HG02588 (cell line): ENCODE results near the gene C10orf71.

Source experiments
- ATAC-seq: cut with Tn5 transposase; IDR thresholded peaks from one replicate; pipeline ENCODE4 v1.9.1; 2021; ENCODE audit warnings: mild to moderate bottlenecking, moderate library complexity; ENCODE audit not compliant: unreplicated experiment

The C10orf71 gene

DNA sequence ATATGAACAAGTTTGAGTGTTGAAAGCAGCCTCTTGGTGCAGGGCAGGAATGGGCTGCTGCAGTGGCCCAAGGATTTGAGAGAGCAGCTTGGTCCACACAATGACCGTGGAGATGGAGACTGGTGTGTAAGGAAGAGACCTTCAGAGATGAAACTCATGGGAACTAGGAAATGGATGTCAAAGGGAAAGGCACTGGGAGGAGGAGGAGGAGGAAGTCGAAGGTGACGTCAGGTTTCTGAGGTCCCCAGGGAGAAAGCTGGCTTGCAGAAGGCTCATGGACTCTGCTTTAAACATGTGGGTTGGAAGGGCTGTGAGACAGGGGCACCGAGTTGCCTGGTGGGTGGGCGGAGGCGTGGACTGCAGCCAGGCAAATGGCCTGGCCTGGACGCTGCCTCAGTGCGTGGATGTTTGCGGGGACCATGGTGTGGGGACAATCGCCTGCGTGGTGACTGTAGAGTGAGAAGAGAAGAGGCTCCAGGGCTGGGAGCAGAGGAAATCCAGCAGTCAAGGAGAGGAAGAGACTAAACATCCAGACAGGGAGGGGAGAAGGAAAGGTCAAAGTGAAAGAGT is 14.6 kb downstream of the C10orf71 start:
- ATAC-seq, result no peak

DNA sequence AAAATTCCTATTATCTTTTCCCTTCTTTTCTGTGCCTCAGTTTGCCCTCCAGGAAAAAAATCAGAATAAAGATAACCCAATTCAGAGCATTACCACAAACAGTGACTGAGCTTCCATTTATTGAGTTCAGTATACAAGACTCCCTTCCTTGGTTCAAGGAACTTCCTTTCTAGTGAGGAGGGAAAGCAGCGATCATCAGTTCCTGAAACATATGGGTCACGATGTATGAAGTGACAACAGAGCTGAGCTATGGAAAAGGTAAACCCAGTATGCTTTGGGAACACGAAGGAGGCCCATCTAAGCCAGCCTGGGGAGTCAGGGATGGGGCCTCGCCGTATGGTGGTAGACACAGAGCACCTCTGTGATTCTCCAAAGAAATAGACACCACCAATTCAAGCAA is 15.8 kb downstream of the C10orf71 start:
- ATAC-seq, result no peak

DNA sequence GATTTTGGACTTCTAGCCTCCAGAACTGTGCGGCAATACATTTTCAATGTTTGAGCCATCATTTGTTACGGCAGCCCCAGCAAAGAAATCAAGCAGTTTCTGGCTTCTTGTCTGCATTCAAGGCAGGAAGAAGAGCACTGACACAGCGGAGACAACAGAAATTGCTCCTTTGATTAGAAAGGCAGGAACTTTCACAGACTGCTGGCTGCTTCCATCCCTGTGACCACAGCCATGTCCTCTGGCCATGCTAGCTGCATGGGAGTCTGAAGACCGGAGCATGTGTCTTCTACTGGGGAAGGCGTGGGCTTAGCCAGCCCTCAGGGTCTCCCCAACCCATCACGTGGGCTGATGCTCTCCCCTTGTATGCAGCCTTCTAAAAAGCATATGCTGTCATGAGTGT is 19.1 kb downstream of the C10orf71 start:
- ATAC-seq, result no peak

DNA sequence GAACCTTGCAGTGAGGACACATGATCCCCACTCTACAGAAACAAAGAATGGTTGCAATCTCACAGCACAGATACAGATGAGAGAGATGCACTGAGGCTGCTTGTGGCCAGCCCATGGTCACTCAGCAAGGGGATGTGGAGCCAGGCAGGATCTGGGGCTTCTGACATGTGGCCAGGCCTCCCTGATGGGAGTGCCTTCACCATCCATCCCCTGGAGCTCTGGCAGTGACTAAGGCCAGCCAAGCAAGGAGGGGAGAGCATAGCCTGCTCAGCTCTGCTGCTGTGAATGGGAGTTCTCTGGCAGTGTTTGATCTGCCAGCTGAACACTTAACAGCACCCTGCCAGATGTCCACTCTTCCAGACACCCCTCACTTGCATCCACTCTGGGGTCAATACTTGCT is 19.8 kb downstream of the C10orf71 start:
- ATAC-seq, result no peak

DNA sequence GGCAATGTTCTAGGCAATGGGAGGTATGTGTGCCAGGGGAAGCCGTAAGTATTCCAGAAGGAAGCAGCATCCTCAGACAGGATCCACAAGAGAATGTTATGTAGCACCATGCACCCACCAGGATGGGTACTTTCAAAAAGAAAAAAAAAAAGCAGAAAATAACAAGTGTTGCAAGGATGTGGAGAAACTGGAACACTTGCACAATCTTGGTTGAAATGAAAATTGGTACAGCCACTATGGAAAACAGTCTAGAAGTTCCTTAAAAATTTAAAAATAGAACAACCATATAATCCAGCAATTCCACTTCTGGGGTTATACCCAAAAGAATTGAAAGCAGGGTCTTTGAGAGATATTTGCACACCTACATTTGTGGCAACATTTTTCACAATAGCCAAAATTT is 20.2 kb downstream of the C10orf71 start:
- ATAC-seq, result no peak

DNA sequence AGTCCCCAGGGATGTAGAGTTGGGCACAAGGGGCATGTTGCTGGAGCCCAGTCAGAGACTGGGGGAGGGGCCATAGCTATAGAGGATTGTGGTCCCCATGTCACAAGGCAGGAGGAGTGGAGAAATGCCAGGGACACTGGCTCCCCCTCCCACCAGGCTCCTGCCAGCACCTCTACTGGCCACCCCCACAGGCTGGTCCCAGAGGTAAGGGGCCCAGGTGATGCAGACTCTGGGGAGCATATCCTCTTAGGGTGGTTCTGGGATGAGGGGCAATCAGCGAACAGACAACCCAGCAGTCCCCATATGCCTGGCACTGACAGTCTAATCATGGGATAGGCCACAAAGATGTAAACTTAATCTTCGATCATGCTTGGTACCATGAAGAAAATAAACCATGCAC is 21.2 kb downstream of the C10orf71 start:
- ATAC-seq, result no peak

DNA sequence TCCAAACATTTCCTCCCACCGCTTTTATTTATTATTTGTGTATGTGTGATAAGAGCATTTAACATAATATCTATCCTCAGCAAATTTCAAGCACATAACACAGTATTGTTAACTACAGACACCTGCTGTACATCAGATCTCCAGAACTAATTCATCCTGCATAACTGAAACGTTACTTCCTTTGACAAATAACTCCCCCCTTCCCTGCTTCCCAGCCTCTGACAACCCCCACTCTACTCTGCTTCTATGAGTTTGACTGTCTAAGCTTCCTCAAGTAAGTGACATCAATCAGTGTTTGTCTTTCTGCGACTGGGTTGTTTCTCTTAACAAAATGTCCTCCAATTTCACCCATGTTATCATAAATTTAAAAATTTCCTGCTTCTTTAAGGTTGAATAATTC is 22.1 kb downstream of the C10orf71 start:
- no peak for ATAC-seq

DNA sequence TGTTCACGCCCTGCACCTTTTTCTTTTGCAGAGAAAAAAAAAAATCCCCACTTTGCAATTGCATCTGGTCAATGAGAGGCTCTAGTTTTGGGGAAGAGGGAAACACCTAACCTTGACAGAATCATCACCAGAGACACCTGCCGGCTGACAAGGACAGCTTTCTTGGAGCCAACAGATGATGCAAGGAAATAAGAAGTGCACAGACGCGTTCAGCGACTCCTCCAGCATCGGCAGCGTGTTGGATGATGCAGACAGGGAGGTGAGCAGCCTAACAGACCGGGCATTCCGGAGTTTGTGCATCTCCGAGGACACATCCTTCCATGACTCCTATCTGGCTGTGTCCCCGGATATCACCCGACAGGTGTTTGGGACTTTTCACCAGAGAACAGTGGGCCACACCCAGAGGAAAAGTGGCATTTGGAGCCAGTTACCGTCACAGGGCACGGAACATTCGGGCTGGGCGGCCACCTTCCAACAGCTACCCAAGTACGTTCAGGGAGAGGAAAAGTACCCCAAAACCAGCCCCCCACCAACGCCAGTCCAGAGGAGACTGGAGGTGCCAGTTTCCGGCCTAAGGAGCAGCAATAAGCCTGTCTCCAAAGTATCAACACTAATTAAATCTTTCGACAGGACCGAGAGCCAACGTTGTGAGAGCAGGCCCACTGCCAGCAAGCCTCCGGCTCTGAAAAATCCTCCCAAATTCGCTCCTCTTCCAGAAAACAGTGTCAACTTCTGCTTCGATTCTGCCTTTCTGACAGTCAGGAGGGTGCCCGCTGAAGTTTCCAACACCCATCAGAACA is 23.6 kb downstream of the C10orf71 start:
- ATAC-seq, result no peak

DNA sequence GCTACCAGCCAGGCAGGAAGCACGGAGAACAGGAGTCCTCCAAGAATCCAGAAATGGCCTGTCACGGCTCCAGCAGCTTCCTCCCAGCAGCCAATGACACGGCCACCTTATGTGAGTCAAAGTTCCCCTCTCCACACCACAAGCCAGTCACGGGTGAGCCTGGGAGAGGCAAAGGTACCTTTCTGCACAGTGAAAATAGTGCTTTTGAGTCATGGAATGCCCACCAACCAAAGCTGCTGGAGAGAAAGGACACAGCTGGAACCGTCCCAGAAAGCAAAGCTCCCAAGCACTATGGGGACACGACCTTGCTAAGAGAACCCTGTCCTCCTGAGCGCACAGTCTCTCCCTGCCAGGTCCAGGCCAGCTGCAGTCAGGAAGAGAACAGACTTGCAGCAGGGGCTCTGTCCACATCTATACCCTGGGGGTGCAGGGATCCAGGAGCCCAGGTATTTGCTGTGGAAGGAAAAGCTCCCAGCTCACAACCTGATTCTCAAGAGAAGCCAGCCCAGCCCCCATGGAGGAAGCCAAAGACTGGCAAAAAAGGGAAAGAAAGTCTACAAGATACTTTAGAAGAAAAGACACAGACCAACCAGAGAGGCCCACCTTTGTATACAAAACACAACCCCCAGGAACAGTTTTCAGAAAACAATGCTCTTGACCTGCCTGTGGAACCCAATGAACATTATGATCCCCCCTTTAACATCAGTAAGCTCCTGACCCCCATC is 24.4 kb downstream of the C10orf71 start:
- ATAC-seq, result no peak

DNA sequence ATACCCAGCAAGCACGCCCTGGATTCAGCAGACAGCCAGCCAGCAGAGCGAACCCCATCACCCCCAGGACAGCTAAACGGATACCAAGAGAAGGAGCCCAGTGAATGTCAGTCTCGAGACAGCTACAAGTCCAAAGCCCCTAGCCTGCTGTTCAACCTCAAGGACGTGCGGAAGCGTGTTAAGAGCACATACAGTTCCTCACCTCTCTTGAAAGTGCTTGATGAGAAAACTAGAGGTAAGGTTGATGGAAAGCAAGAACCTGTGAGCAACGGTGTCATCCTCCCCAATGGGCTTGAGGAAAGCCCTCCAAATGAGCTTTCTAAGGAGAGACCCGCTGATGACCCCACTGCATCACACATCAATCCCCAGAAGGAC is 24.9 kb downstream of the C10orf71 start:
- ATAC-seq, result no peak

DNA sequence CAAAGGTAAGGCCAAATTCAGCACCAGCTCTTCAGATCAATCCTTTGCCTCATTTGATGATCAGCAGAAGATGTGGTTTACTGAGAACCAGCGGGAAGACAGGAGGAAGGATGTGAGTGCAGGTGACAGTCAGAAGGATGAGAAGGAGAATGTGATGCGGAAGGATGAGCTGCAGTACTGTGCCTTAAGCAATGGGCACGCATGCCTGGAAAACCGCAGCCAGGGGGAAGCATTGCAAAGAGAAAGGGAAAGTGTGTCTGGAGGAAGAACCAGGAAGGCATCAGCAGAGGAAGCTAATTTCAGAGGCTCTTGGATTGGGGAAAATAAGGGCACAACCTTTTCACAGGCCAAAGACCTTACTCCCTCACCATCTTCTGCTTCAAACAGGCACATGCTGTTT is 25.7 kb downstream of the C10orf71 start:
- no peak for ATAC-seq

DNA sequence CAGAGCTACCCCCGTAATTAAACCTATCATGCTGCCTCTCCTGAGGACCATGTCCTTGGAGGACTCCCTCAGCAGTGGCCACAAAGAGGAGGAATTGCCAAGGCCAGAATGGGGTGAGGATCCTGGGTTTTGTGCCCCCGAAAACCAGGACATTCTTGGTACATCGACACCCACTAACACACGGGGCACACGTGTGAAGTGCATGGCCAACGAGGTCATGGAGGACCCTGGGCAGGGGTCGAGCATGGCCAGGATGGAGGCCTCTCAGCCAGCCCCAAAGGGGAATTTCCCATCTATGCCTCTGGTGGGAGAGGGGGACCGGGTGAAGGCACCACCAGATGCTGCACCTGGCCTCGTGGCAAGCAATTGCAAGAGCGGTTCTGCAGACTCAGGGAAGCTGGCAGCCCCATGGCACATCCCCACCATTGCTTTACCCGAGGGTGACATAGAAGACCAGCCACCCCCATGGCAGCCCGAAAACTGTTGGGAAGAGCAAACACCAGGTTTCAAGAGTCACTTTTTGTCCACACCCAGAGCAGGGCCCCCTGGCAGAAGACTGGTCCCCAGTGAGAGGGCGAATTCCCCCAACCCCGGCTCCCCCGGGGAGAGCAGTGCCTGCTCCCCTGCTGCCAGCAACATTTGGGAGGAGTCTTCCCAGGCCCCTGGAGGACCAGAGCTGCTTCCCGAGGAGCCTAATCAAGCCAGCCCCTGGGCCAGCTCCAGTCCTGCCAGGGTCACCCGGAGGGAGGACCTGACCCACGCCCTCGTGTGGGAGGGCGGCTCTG is 26.4 kb downstream of the C10orf71 start:
- no peak for ATAC-seq

DNA sequence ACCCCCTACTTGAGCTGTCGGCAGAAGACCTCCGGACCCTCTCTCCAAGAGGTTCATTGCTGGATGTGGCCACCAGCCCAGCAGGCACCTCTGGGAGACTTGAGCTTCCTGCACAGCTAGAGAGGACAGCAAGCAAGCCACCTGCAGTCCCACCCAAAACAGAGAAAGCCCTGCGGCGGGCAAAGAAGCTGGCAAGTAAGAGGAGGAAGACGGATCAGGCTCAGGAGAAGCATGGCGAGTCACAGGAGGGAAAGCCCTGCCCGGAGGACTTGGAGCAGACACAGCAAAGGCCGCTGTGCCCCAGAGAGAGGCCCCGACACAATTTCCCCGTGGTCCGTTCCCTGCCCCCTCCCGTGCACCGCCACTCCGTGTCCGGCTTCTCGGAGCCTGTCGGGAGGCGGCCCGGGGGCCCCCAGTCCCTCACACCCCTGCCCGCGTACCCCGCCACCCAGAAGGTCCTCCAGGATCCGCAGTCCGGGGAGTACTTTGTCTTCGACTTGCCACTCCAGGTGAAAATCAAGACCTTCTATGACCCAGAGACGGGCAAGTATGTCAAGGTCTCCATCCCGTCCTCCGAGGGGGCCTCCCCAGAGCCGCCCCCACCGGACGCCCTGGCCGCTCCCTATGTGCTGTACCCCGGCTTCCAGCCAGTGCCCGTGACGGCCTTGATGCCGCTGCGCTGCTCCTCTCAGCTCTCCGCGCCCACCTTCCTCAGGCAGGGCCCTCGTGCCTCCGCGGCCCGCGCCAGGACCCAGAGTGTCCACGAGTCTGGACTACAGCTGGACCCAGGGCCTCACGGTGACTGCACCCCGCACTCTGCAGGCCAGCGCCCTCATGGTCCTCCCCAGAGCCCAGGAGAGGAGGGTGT is 27.2 kb downstream of the C10orf71 start:
- ATAC-seq, result no peak

DNA sequence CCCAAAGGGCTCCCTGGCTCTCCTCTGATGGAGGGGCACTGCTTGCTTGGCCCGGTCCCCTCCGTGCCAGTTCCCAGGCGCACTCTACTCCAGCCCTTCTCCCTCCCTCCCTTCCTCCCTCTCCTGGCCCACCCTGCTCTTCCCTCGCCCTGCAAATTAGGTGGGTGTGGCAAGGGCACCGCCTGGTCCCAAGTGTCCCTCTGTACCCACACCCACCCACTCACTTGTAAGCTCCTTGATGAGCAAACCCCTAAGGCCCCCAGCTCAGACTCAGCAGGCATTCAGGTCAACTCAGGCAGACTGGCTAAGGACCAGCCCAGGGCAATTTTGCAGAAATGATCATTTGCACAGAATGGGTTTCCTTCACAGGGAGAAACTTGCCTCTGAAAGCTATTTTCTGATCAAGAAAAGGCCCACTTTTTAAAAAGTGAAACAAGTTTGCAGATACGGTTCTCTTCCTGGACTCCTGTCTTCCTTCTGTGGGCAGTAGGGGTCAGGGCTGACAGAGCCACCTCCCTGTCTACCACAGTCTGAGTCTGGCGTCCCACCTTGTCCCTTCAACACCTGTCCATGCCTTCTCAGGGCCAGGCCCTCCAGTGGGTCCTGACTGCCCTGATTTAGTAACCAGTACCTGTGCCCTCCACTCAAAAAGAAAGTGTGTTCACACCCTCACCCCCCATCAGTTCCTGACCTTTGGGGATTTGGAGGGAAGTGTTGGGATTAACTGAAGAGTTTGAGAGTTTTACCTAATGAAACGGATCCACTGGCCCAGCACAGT is 28.3 kb downstream of the C10orf71 start:
- ATAC-seq, result no peak

DNA sequence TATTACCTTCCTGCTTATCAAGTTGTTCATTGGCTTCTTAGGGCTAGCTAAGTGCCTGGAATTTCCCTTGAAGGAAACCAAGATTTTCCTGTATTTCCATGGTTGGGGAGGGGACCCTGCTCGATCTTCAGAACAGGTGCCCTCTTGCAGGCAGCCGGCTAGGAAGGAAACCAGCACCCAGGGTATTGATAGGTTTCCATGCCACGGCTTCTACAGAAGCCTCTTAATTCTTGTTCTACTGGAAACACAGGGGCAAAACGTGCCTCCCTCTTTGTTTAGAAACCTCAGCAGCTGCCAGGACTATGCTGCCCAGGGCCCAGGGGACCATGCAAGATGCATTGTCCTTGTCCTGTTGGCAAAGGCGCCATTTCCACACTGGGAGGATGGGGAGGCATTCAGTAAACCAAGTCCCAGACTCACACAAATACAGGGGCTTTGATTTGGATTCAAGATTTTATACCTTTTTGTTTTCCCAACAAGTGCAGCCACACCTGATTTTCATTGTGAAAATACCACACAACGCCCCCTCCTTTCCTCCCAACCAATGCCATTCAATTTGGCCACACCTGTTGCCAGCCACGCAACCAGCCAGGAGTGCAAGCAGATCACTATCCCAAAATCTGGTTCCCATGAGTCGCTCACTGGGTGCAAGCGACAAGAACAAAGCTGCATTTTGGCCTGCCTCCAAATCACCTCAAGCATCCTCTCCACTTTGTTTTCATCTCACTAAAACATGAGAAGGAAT is 29.6 kb downstream of the C10orf71 start:
- ATAC-seq, result no peak

DNA sequence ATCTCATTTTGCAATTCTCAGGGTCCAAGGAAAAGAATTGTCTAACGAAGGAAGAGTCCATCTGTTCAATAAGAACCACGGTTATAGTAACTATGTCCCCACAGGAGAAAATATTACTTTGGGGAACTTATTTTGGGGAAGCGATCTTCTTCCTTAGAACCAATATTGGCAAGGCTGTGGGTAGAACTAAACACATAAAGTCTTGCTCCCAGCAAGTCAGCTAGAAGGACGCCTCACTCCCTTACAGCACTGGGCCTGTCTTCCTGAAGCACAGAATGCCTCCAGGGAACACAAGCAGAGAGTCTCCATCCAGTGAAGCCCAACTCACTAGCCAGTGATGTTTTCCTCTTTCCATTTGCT is 30.2 kb downstream of the C10orf71 start:
- ATAC-seq, result no peak

DNA sequence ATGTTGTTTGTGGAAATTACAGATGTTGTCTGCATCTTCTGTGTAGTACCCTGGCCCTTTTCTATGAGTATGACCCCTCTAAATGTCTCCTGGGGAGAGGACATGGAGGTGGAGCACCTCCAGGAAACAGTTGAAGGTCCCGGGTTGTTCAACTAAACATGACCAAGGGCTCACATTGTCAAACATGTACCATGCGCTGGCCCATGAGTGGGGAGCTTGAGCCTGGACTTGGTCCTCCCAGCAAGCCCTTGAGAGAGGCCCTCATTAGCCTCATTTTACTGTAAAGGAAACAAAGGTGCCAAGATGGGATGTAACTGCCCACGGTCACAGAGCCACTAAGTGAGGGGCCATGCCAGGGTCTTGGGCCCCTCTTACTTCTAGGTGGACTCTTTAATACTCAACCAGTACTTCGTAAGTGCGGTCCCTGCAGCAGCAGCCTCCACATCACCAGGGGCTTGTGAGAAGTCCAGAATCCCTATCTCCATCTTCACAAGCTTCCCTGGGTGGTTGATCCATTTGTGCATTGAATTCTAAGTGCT is 31.2 kb downstream of the C10orf71 start:
- no peak for ATAC-seq

DNA sequence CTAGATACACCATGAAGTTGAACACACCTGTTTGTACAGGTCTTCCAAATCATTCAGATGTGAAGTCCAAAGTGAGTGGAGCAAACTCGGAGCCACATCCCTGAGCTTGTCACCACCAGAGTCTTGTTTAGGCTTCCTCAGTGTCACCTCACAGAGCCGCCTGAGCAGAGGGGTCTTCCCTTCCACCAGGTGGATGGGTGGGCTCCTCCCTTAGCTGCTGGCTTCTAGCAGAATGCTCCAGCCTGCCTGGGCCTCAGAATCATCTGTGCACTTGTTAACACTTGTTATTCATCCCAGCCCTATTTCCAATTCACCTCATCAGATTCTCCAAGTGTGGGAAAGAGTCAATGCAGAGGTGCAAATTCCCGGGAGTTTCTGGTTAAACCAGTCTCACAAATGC is 32.5 kb downstream of the C10orf71 start:
- ATAC-seq, result no peak

DNA sequence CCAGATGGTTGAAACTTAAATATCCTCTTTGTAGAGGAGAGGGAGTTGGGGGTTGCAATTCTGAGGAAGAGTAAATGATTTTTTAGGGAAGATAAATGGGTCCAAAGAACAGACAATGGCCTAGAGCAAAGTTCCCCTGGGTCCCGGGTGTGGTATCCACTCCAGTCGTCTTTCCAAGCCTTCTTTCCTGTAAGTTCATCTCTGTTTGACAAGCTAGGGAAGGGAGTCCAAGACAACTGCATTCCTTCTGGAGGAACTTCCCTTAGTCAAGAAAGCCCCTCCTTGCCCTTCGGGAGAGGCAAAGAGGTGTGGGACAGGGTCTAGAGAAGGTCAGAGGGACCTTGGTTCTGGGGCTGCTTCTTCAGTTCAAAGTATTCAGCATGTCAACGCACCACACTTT is 33.4 kb downstream of the C10orf71 start:
- no peak for ATAC-seq
